GM19043 (cell line): ENCODE data around the gene WDR64.
"Not testable (repeated sequence)": the region's sequence is repeated elsewhere in the genome, so short reads cannot be mapped to it uniquely, and the experiment has no call there.

Source experiments
- ATAC-seq: cut with Tn5 transposase; IDR thresholded peaks from one replicate; pipeline ENCODE4 v1.9.1; 2021; ENCODE audit warnings: low read depth; ENCODE audit not compliant: unreplicated experiment

Gene WDR64

GRCh38 chr1:241734533-241734932 lies 82.5 kb downstream of the WDR64 start:
- no peak for ATAC-seq

DNA sequence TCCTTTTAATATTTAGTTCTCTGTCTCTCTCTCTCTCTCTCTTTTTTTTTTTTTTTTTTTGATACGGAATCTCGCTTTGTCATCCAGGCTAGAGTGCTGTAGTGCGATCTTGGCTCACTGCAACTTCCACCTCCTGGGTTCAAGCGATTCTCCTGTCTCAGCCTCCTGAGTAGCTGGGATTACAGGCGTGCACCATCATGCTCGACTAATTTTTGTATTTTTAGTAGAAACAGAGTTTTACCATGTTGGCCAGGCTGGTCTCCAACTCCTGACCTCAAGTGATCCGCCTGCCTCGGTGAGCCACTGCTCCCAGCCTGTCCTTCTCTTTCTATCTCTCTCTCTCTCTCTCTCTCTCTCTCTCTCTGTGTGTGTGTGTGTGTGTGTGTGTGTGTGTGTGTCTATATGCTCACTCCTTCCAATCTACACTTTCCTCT lies 83.4 kb downstream of the WDR64 start:
- not testable (repeated sequence) for ATAC-seq

GRCh38 chr1:241736387-241736786 lies 84.3 kb downstream of the WDR64 start:
- ATAC-seq = no peak

GRCh38 chr1:241738284-241739078 lies 86.4 kb downstream of the WDR64 start:
- no peak for ATAC-seq

GRCh38 chr1:241742084-241742483 lies 90.0 kb downstream of the WDR64 start:
- ATAC-seq = no peak

DNA sequence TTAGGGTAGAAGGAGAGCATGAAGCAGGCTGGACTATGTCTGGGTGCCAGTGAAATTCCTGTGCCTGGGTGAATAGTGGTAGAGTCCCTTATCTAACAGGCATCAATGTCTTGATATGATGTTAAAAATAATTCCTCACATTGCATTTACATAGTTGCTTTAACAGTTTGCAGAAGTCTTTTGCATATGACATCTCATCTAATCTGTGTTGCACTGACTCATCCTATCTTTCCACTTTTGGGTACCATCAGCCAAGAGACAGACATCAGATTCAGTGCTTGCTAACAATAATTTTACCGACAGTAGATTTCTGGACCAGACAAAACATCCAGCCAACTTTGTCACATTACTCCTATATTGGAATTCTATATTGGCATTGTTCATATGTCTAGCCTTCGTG lies 92.5 kb downstream of the WDR64 start:
- no peak for ATAC-seq

DNA sequence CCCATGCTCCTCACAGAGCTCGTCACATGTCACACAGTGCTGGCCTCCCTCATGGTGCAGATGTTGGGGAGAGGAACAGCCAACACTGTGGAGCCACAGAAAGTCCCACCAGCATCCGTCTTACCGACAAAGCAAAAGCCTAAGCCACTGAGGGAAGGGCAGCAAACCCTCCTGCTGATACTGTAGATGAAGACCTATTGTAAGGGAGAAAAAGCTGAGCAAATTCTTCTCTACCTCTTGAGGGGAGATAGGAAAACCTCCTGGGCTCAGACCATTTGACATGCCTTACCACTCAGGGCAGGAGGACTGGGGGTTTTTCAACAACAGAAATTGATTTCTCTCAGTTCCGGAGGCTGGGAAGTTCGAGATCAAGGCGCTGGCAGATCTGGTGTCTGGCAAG lies 95.9 kb downstream of the WDR64 start:
- no peak for ATAC-seq

DNA sequence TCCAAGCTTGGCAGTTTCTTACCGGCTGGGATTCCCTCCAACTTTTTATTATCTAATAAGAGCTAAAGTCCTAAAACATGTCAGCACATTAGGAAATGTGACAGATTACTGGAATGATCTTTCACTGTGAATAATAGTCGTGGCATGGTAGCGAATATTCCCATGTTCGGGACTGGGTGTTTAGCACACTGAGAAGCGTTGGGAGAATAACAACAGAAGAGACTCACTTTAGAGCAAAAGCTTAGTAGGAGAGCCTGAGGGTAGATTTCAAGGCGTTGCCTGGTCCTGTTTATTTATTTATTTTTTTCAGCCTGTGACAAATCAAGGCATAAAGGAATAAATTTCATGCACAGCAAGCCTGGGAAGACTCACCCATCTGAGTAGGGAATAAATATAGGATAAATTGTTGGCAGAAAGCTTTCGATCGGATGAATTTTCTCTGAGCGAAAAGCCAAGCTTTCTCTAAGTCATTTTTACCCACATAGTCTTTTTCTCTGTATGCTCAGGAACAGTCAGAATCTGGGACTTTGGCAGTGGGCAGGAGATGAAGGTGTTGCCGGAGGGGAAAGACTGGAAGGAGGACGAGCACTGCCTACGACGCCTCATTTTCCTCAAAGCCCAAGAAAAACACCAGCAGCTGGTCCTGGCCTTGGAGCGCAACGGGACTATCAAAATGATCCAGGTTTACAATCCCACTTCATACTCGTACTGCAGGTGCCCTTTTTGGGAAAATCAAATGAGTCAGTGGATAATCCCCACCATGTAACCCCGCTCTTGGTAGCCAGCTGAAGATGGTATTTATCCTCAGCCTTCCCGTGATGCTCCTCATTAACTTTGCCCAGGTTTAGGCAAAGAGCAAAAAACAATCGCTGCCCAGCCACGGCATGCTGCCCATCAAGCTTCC lies 97.2 kb downstream of the WDR64 start:
- ATAC-seq = no peak

DNA sequence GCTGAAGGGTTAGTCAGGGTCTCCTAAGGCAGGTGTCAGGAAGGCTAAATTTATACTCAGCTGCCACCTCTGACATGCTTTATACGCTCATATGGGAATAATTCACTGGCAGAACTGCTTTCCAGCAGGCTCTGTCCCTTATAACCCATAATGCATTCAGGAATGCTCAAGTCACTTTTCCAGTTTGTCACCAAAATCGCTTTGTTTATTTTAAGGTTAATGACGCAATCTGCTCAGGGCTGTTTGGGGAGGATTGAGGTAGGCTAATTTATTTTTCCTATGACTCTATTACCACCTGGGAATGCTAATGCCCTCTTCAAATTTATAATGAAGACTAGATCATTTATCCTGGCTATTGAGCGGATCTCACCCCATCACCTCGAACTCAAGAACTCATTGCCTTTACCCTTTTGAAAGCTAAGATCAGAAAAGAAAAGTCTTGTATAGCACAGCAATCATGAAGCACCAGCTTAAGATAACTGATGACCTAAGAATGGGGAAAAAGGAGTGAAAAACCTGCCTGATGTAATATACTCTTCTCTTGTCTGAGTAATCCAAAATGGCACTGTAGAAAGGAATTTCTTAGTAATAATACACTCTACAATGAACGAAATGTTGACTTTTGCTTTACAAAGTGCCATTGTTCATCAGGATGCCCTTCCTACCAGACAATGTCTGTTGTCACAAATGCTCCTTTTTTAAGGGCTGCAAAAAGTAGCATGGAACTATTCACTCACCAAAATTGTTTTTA lies 98.0 kb downstream of the WDR64 start:
- ATAC-seq = no peak

DNA sequence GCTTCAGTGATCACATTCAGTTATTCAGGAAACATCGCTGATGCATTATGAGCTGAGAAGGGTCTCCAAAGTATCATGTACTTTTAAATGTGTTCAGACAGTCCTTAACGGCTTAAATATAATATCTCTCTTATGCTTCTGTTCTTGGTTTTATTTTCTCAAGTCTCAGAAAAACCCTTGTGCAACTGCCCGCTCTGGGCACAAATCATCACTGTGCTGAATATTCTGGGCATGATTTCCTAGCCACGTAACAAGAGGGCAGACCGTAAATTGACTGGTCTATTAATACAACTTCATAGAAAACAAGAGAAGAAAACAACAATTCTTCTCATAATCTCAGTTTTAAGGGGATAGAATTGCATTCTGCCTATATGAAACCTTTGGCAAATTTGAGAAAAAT lies 99.4 kb downstream of the WDR64 start:
- ATAC-seq = no peak

GRCh38 chr1:241762713-241763339 lies 110.7 kb downstream of the WDR64 start:
- ATAC-seq = no peak

DNA sequence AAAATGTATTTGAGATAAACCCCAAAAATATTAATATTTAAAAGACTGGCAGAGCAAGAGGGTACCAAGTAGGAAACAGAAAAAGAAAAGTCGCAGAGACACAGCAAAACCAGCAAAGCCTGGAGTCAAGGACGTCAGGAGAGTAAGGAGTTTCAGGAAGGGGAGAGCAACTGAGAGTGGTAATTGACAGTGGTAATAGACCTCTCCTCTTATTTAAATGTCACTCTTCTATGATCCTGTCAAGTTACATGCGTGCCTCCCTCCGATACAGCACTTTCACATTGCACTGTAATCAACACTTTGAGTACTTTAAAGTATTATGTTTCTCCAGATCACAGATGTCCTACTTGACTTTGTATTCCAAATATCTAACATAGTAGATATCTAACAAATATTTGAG lies 113.3 kb downstream of the WDR64 start:
- ATAC-seq = no peak

DNA sequence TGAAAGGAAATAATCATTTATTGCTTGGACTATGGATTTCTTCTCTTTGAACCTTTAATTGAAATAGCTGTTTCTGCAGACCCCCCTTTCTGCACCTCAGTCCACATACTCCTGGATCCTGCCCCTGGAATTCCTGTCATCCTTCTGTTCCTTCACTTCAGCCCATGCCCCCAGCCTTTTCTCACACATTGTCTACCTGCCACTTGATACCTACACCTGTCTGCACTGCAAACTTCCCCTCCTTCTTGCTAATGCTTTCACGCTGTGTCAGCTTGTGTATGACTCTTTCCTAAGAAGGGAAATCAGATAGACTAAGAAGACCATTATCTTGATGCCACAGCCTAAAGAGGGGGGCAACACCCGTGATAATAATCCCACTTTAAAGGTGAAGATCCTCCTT lies 115.7 kb downstream of the WDR64 start:
- no peak for ATAC-seq

- ATAC-seq = no peak
These were observed 118.0 kb downstream of the WDR64 start for GRCh38 chr1:241770115-241770514.

DNA sequence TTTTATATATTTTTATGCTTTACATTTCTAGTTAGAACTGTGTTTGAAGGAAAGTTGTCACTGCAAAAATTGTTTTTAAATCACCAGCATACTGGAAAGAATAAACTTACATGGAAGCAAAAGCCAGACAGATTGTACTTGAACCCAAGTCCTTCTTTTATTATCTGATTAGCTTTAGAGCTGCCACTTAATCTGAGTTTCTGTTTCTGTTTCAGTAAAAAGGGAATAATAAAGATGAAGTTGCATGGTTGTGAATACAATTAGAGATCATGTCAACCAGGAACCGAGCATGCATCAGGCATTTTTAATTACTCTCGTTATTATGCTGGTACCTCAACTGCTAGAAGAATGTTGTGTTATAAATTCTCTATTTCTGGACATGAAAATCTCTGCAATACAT lies 119.0 kb downstream of the WDR64 start:
- no peak for ATAC-seq

GRCh38 chr1:241772932-241773500 lies 120.9 kb downstream of the WDR64 start:
- ATAC-seq = no peak

DNA sequence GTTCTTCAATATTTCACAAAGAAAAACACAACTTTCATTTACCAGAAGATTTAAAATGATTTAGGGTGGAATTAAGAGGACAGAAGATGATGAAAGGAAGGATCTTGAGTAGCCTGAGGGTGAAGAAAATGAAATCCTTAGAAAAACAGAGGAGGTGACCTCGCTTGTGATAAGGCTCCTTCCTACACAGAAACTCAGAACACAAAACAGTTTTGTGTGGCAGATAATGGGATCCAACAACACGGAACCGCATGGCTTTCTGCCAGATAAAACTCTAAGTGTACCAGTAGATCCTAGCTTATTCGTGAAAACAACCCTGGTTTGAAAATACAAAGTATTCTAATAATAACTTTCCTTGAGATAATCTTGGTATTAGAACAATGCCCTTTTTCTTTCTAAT lies 121.9 kb downstream of the WDR64 start:
- ATAC-seq = no peak

DNA sequence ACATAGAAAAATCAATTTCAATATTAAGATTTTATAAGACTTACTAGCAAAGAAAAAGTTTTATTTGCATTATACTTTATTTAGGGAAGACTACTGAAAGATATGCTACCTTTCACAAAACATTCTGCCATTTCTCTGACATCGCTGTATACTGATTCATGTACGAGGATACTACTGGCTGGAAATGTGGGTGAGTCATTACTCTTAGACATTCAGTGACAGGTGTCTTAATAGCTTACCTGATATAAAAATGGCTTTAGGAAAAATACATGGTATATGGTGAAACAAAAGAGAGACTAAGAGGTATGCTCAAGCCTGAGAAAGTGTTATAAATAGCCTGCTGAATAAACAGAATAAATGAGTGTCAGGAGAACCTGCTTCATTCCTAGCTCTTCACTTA lies 122.9 kb downstream of the WDR64 start:
- no peak for ATAC-seq

DNA sequence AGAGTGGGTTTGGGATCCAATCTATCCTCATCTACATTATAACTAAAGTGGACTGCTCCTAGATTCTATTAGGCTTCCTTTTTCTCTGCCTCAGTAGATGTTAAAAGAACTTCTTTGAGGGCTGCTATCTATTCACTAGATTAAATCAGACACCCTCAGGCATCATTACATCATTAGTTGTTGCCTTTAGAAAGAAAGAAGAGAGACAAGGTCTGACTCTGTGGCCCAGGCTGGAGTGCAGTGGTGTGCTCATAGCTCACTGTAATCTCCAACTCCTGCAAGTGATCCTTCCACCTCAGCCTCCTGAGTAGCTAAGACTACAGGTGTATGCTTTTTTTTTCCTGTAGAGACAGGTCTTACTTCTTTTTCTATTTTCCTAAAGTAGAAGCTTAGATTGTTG lies 124.8 kb downstream of the WDR64 start:
- no peak for ATAC-seq

GRCh38 chr1:241778117-241778516 lies 126.0 kb downstream of the WDR64 start:
- no peak for ATAC-seq
